ENCODE data around the gene CR1. TPM values are rescaled to one million over a fixed set of nuclear protein-coding genes. Genes with fewer than 3 reads are reported as not detected.

Gene CR1
- total RNA-seq, 2 donors from 2014 or later: 0.42 to 3.5 TPM

DNA sequence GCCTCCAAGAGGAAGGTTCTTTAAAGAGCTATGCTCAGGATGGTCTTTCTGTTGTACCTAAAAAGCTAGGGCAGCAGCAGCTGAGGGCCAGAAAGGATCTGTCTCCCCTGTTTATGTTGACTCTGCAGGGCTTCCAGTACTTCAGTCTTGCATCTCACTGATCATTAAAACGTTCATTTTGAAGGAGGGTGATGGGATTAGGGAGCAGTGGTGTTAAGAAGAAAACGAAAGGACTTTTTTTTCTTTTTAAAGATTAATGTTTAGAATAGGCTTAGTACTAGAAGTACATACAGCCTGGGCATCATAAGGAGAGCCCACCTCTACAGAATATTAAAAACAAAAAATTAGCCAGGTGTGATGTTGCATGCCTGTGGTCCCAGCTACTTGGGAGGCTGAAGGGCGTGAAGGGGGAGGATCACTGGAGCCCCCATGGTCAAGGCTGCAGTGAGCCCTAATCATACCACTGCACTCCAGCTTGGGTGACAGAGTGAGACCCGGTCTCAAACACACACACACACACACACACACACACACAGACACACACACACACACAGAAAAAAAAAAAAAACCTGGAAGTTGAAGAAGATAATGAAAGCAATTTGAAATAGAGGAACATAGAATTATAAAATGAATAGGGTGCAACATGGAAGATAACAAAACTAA, 151.8 kb downstream of the CR1 start:
- Histone ChIP-seq H3K27me3 (no peaks in the 10 kb centered on the region), H3K27ac (no peak overlapping the region), H3K4me3 (no peak overlapping the region), H3K9ac (ENCODE audit: low read depth in 2 of 2, low read length in 2 of 2) (no peak overlapping the region), H3K9me3 (no peaks in the 10 kb centered on the region), H3K36me3 (no peaks in the 10 kb centered on the region), H3K4me1 (no peaks in the 10 kb centered on the region)
- intact Hi-C loops (cut with DNase I): no loop called here
- no peak for DNase-seq
- TF ChIP-seq CTCF (IDR thresholded peaks at IDR 0.05): no peak

- no peak overlapping the region for H3K4me3 ChIP-seq
- H3K4me1 ChIP-seq: no peaks in the 10 kb centered on the region
- H3K9ac ChIP-seq (ENCODE audit: low read depth in 2 of 2, low read length in 2 of 2): no peak overlapping the region
- no peaks in the 10 kb centered on the region for H3K27me3 ChIP-seq
- no peak for DNase-seq
- no peak for TF ChIP-seq CTCF (IDR thresholded peaks at IDR 0.05)
- no peaks in the 10 kb centered on the region for H3K9me3 ChIP-seq
- no peaks in the 10 kb centered on the region for H3K36me3 ChIP-seq
- no peak overlapping the region for H3K27ac ChIP-seq
- intact Hi-C loops (cut with DNase I): no loop called here
Measured at GRCh38 chr1:207648334-207649209, 152.6 kb downstream of the CR1 start.

DNA sequence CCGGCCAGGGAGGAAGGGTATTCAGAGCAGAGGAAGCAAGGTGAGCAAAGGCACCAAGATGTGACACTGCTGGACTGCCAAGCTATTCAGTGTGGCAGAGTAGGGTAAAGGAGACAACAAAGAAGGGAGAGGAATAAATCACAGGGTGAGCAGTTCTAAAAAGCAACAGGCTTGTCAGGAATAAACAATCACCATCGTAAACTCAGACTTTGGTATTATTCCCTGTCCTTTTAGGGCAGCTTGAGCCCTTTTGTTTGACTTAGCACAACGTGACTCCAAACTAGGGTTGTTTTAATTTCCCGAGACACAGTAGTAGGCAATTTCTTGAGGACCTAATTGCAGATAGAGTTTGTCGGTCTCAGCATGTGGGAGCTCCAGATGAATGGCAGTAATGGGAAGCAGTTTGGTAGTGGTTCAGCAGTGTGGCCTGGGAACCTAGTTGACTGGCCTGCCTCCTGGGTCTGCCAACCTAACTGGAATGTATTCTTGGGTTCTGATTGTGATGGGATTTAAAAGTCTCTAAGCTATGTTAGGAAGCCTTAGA, 153.3 kb downstream of the CR1 start:
- intact Hi-C loops (cut with DNase I): no loop called here
- no peaks in the 10 kb centered on the region for H3K9me3 ChIP-seq
- H3K4me1 ChIP-seq: no peaks in the 10 kb centered on the region
- no peaks in the 10 kb centered on the region for H3K36me3 ChIP-seq
- H3K4me3 ChIP-seq: no peak overlapping the region
- H3K9ac ChIP-seq (ENCODE audit: low read depth in 2 of 2, low read length in 2 of 2): no peak overlapping the region
- no peaks in the 10 kb centered on the region for H3K27me3 ChIP-seq
- TF ChIP-seq CTCF (IDR thresholded peaks at IDR 0.05): no peak
- no peak for DNase-seq
- no peak overlapping the region for H3K27ac ChIP-seq

DNA sequence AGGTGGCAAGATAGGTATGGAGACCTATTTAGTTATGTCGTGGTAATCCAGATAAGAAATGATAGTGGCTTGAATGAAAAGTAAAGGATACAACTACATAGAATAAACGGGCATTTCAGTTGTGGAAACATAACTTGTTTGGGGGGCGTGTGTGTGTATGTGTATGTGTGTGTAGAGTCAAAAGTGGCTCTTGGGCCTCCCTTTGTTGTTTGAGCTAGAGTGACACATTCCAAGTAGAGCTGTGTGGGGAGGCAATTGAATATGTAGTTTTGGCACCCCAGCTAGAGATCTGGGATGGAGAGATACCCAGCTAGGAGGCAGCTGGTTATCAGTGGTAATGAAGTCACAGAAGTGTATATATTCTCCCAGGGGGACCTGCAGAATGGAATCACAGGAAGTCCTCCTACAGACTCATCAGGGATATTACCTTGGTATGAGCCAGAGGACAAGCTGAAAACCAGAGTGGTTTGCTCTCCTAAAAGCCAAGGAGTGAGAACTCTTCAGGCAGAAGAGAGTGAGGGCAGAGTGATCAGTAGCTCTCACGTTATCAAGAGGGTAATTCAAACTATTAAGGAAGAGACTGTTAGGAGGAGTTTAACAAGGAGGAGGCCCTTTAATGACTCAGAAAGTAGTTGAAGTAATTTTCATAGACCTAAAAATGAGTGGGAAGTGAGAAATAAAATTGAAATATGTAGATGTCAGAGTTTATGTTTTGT, 154.1 kb downstream of the CR1 start:
- Histone ChIP-seq H3K36me3 (no peaks in the 10 kb centered on the region), H3K27ac (no peak overlapping the region), H3K4me3 (no peak overlapping the region), H3K9ac (ENCODE audit: low read depth in 2 of 2, low read length in 2 of 2) (no peak overlapping the region), H3K4me1 (no peaks in the 10 kb centered on the region), H3K27me3 (no peaks in the 10 kb centered on the region), H3K9me3 (no peaks in the 10 kb centered on the region)
- no peak for TF ChIP-seq CTCF (IDR thresholded peaks at IDR 0.05)
- DNase-seq: no peak
- intact Hi-C loops (cut with DNase I): no loop called here

- no peak overlapping the region for H3K27ac ChIP-seq
- H3K4me1 ChIP-seq: no peaks in the 10 kb centered on the region
- H3K4me3 ChIP-seq: no peak overlapping the region
- no peaks in the 10 kb centered on the region for H3K9me3 ChIP-seq
- no peak overlapping the region for H3K9ac ChIP-seq (ENCODE audit: low read depth in 2 of 2, low read length in 2 of 2)
- TF ChIP-seq CTCF (IDR thresholded peaks at IDR 0.05): no peak
- H3K36me3 ChIP-seq: no peaks in the 10 kb centered on the region
- intact Hi-C loops (cut with DNase I): no loop called here
- no peak for DNase-seq
- no peaks in the 10 kb centered on the region for H3K27me3 ChIP-seq
Measured at GRCh38 chr1:207651583-207651982, 155.6 kb downstream of the CR1 start.

Measured in colonic mucosa (tissue), 4 donors.